K562 (cell line): ENCODE results near the gene POLR2L. TPM values are rescaled to one million over a fixed set of nuclear protein-coding genes. Genes with fewer than 3 reads are reported as not detected.

Experiments used
- C11orf30 ChIP-seq: fragments of 450-650 bp; IDR thresholded peaks from 2 replicates; pipeline ENCODE4 v1.6.1; 2016; ENCODE audit warnings: low read depth, mild to moderate bottlenecking
- CREM ChIP-seq: IDR thresholded peaks from 2 replicates; pipeline ENCODE4 v1.6.1; 2014; ENCODE audit warnings: antibody characterized with exemption, low read depth
- EP300 ChIP-seq: IDR thresholded peaks from 2 replicates; pipeline ENCODE4 v1.6.1; 2012; ENCODE audit warnings: low read length, improper control_type of control experiment
- GTF2A2 ChIP-seq: IDR thresholded peaks from 2 replicates; pipeline ENCODE4 v1.6.1; 2016; ENCODE audit warnings: mild to moderate bottlenecking, missing genetic modification characterization, missing compliant biosample characterization
- HCFC1 ChIP-seq: IDR thresholded peaks from 2 replicates; pipeline ENCODE4 v1.6.1; 2012; ENCODE audit warnings: low read depth, low read length, improper control_type of control experiment
- KDM4B ChIP-seq, 2 experiments: fragments of 450-650 bp in 1 of 2; sonication (generic) in 1 of 2; IDR thresholded peaks; 2 replicates each; pipeline ENCODE4 v1.6.1; 2016 to 2017; ENCODE audit warnings: borderline replicate concordance in 2 of 2, antibody characterized with exemption in 1 of 2, low read depth in 1 of 2, mild to moderate bottlenecking in 1 of 2
- KLF10 ChIP-seq: fragments of 250-450 bp; sonication (Bioruptor Pico); IDR thresholded peaks from 2 replicates; pipeline ENCODE4 v1.6.1; 2021; ENCODE audit warnings: matching md5 sums
- MBD2 ChIP-seq: sonication (generic); IDR thresholded peaks from 2 replicates; pipeline ENCODE4 v1.6.1; 2016; ENCODE audit warnings: low read depth, borderline replicate concordance
- NR4A1 ChIP-seq, 2 experiments: fragments of 250-450 bp in 1 of 2; fragments of 450-650 bp in 1 of 2; sonication (Bioruptor Pico) in 1 of 2; IDR thresholded peaks; 2 replicates each; pipeline versions ENCODE4 v1.4.0 to v1.6.1; 2016 to 2020; ENCODE audit warnings: mild to moderate bottlenecking in 2 of 2, missing compliant biosample characterization in 1 of 2, missing genetic modification characterization in 1 of 2, moderate library complexity in 1 of 2
- PCBP2 ChIP-seq: fragments of 200-400 bp; formaldehyde crosslinking; IDR thresholded peaks from 2 replicates; pipeline ENCODE4 v1.6.1; 2018; ENCODE audit warnings: low read length, low read depth, mild to moderate bottlenecking, moderate library complexity; ENCODE audit not compliant: poor library complexity, severe bottlenecking
- SRSF7 ChIP-seq: fragments of 200-400 bp; formaldehyde crosslinking; optimal IDR thresholded peaks from 2 replicates; pipeline ENCODE3; 2017; ENCODE audit warnings: mild to moderate bottlenecking, low read depth, low read length
- TCF7 ChIP-seq: sonication (generic); IDR thresholded peaks from 2 replicates; pipeline ENCODE4 v1.6.1; 2016; ENCODE audit warnings: antibody characterized with exemption, borderline replicate concordance
- TEAD4 ChIP-seq, 2 experiments: sonication (generic) in 1 of 2; formaldehyde crosslinking in 1 of 2; IDR thresholded peaks; 2 replicates each; pipeline versions ENCODE4 v1.6.1 to v1.8.0; 2012 to 2022; ENCODE audit warnings: borderline replicate concordance in 1 of 2, inconsistent platforms in 1 of 2, low read length in 1 of 2, mild to moderate bottlenecking in 1 of 2, missing genetic modification reagents in 1 of 2
- YY1 ChIP-seq, 3 experiments: IDR thresholded peaks; 2 replicates each; pipeline ENCODE4 v1.6.1; 2011; ENCODE audit warnings: low read length in 2 of 3, mild to moderate bottlenecking in 2 of 3, moderate library complexity in 2 of 3, borderline replicate concordance in 1 of 3, control low read depth in 1 of 3, low read depth in 1 of 3; ENCODE audit not compliant: insufficient read depth in 3 of 3, insufficient replicate concordance in 2 of 3, control insufficient read depth in 1 of 3, insufficient read length in 1 of 3; ENCODE audit errors: extremely low read depth in 1 of 3
- ZFP1 ChIP-seq: fragments of 450-650 bp; formaldehyde crosslinking; IDR thresholded peaks from 2 replicates; pipeline ENCODE4 v1.4.0; 2020; ENCODE audit warnings: mild to moderate bottlenecking, mixed read lengths
- polyA plus RNA-seq, 8 experiments: library from polyadenylated mRNA; depleted of rRNA in 4 of 8; stranded (reverse) in 5 of 8; unstranded in 3 of 8; fragments of >200 nt; fragmentation: Nextera tagmentation in 2 of 8; fragmentation: Illumina TruSeq in 1 of 8; extraction: Ambion mirVana in 2 of 8; extraction: Trizol in 1 of 8; gene quantifications; 2 replicates each; pipeline versions ENCODE4 v1.2.1 to v1.2.3, GENCODE V29; 2011 to 2014; ENCODE audit warnings: inconsistent platforms in 1 of 8, missing spikeins in 1 of 8
- total RNA-seq, 7 experiments: library from RNA; depleted of rRNA in 6 of 7; stranded (reverse); fragments of >200 nt in 6 of 7; fragmentation: Illumina TruSeq in 2 of 7; extraction: Trizol in 2 of 7; gene quantifications; 2 replicates each; pipeline versions ENCODE4 v1.2.1 to v1.2.3, GENCODE V29; 2011 to 2021; ENCODE audit warnings: low replicate concordance in 1 of 7
- TF ChIP-seq, protein P1 (sequence below): fragments of 250-450 bp; sonication (Bioruptor Pico); IDR thresholded peaks from 2 replicates; pipeline ENCODE4 v1.8.0; 2022; ENCODE audit warnings: inconsistent platforms, mild to moderate bottlenecking, moderate library complexity, borderline replicate concordance
- TF ChIP-seq, protein P2 (sequence below): IDR thresholded peaks from 3 replicates; pipeline ENCODE4 v1.6.1; 2011; ENCODE audit warnings: borderline replicate concordance, mild to moderate bottlenecking, moderate library complexity; ENCODE audit not compliant: insufficient read length; ENCODE audit errors: extremely low read depth
- TF ChIP-seq, protein P3 (sequence below): IDR thresholded peaks from 2 replicates; pipeline ENCODE4 v1.6.1; 2011; ENCODE audit warnings: borderline replicate concordance, low read depth, mild to moderate bottlenecking, moderate library complexity, low read length; ENCODE audit not compliant: insufficient read depth, poor library complexity, severe bottlenecking

The POLR2L gene
- total and polyA plus RNA-seq, 9 of the 15 experiments (the other 6 are each of a cell fraction or from before 2014, with no cell fraction given), result 38.3 to 688 (median 108) TPM

DNA sequence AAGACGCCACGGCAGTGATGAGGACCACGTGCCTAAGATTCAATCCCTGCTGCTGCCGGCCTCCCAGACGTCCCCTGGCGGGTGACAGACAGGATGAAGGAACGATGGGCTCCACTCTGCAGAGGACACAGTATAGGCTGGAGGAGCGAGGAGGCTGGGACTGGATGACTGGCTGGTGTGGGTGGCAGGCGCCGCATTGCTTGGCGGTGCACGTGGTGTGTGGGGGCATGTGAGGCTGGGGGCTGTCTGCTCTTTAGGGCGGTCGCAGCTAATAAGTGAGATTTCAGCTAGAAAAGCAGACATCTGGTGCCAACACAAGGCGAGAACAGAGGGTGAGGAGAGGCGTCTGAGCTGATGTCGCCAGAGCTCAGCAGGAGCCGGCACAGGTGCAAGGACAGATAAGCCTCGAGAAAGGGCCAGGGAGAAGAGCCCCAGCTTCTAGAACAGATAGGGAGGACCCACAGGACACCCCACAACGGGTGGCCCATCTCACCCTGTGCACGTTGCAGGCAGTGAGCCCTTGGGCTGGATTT, 33.5 kb upstream of the POLR2L start (continued):
- TF ChIP-seq KDM4B (IDR thresholded peaks at IDR 0.05; ENCODE audit: borderline replicate concordance in 2 of 2, low read depth in 1 of 2) (no peak), SRSF7 (no peak), CREM (peak; percentile 41), YY1 (IDR thresholded peaks at IDR 0.05; ENCODE audit: borderline replicate concordance in 1 of 3, control insufficient read depth in 1 of 3, extremely low read depth in 1 of 3, insufficient read depth in 3 of 3, insufficient read length in 1 of 3, insufficient replicate concordance in 2 of 3, low read depth in 1 of 3, low read length in 2 of 3) (no peak), C11orf30 (no peak), KLF10 (CRISPR knock-in tag) (no peak), ZFP1 (no peak), NR4A1 (CRISPR knock-in tag; IDR thresholded peaks at IDR 0.05) (no peak), NR4A1 (tag; IDR thresholded peaks at IDR 0.05) (0 out of 2 replicates have a peak, but pooled peaks have one; percentile 29), TCF7 (peak; percentile 41; the same call in 1 of the 2 replicates), TEAD4 (IDR thresholded peaks at IDR 0.05; ENCODE audit: low read length) (peak; percentile 94), TEAD4 (CRISPR knock-in tag; IDR thresholded peaks at IDR 0.05; ENCODE audit: borderline replicate concordance) (no peak), MBD2 (peak; percentile 65), HCFC1 (no peak), PCBP2 (no peak), GTF2A2 (tag) (no peak), EP300 (peak; percentile 81)
- TF ChIP-seq, protein P1, sequence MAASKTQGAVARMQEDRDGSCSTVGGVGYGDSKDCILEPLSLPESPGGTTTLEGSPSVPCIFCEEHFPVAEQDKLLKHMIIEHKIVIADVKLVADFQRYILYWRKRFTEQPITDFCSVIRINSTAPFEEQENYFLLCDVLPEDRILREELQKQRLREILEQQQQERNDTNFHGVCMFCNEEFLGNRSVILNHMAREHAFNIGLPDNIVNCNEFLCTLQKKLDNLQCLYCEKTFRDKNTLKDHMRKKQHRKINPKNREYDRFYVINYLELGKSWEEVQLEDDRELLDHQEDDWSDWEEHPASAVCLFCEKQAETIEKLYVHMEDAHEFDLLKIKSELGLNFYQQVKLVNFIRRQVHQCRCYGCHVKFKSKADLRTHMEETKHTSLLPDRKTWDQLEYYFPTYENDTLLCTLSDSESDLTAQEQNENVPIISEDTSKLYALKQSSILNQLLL (CRISPR knock-in tag), result no peak
- TF ChIP-seq, protein P2, sequence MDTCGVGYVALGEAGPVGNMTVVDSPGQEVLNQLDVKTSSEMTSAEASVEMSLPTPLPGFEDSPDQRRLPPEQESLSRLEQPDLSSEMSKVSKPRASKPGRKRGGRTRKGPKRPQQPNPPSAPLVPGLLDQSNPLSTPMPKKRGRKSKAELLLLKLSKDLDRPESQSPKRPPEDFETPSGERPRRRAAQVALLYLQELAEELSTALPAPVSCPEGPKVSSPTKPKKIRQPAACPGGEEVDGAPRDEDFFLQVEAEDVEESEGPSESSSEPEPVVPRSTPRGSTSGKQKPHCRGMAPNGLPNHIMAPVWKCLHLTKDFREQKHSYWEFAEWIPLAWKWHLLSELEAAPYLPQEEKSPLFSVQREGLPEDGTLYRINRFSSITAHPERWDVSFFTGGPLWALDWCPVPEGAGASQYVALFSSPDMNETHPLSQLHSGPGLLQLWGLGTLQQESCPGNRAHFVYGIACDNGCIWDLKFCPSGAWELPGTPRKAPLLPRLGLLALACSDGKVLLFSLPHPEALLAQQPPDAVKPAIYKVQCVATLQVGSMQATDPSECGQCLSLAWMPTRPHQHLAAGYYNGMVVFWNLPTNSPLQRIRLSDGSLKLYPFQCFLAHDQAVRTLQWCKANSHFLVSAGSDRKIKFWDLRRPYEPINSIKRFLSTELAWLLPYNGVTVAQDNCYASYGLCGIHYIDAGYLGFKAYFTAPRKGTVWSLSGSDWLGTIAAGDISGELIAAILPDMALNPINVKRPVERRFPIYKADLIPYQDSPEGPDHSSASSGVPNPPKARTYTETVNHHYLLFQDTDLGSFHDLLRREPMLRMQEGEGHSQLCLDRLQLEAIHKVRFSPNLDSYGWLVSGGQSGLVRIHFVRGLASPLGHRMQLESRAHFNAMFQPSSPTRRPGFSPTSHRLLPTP, result no peak
- TF ChIP-seq, protein P3, sequence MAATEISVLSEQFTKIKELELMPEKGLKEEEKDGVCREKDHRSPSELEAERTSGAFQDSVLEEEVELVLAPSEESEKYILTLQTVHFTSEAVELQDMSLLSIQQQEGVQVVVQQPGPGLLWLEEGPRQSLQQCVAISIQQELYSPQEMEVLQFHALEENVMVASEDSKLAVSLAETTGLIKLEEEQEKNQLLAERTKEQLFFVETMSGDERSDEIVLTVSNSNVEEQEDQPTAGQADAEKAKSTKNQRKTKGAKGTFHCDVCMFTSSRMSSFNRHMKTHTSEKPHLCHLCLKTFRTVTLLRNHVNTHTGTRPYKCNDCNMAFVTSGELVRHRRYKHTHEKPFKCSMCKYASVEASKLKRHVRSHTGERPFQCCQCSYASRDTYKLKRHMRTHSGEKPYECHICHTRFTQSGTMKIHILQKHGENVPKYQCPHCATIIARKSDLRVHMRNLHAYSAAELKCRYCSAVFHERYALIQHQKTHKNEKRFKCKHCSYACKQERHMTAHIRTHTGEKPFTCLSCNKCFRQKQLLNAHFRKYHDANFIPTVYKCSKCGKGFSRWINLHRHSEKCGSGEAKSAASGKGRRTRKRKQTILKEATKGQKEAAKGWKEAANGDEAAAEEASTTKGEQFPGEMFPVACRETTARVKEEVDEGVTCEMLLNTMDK, result no peak
